ENCODE data around the gene RPL38. TPM values are rescaled to one million over a fixed set of nuclear protein-coding genes. Genes with fewer than 3 reads are reported as not detected.

The RPL38 gene
- total RNA-seq, 1 donor = 400 TPM

GRCh38 chr17:74206332-74206818 lies 2.9 kb downstream of the RPL38 start:
- no peak overlapping the region for H3K4me3 ChIP-seq (ENCODE audit: low read depth, low read length)
- no peak for DNase-seq (ENCODE audit: low read depth)
- TF ChIP-seq, protein P1, sequence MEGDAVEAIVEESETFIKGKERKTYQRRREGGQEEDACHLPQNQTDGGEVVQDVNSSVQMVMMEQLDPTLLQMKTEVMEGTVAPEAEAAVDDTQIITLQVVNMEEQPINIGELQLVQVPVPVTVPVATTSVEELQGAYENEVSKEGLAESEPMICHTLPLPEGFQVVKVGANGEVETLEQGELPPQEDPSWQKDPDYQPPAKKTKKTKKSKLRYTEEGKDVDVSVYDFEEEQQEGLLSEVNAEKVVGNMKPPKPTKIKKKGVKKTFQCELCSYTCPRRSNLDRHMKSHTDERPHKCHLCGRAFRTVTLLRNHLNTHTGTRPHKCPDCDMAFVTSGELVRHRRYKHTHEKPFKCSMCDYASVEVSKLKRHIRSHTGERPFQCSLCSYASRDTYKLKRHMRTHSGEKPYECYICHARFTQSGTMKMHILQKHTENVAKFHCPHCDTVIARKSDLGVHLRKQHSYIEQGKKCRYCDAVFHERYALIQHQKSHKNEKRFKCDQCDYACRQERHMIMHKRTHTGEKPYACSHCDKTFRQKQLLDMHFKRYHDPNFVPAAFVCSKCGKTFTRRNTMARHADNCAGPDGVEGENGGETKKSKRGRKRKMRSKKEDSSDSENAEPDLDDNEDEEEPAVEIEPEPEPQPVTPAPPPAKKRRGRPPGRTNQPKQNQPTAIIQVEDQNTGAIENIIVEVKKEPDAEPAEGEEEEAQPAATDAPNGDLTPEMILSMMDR (IDR thresholded peaks at IDR 0.05; ENCODE audit: insufficient read depth, low read length) = no peak

DNA sequence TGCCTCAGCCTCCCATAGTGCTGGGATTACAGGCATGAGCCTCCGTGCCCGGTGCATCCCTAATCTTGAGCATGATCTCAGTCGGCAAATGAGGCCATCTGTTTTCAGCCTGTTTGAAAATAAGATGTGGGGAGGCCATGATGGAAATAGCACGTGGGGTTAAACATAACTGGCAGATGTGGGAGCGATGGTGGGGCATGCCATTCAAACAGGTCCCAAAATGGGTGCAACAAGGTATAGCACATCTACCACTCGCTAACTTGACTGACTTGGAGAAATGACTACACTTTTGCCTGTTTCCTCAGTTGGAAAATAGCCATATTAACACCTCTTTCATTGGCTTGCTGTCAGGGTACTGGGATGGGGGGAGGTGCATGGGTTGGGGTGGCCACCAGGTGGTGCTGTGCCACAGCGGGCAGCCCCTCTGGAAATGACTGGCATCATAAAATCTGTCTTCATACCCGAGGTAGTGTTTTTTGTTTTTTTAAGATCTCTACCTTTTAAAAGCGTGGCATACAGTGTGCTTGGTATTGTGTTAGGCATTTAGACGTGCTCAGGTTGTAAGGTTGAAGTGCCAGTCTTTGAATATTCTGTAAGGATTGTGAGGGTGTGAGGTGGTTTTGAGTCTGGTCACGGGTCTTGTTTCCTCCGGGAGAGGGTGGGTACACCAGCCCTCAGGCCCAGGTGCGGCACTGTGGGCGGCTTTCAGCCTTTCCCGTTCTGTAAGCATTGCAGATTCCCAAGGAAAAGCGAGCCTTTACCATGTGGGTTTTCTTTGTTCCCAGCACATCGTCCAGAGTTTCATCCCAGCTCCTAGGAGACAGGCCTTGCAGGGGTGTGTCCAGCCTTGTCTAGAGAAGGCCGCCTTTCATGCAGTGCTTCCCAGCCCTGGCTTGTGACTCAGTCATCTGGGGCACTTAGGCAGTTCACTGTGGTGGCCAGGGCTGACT lies 7.0 kb downstream of the RPL38 start:
- DNase-seq (ENCODE audit: low read depth) = peak; percentile 65
- peak overlapping the region; percentile 10 for H3K4me3 ChIP-seq (ENCODE audit: low read depth, low read length)

GRCh38 chr17:74211141-74211911 lies 7.8 kb downstream of the RPL38 start:
- peak overlapping the region; percentile 76 for H3K4me3 ChIP-seq (ENCODE audit: low read depth, low read length)
- TF ChIP-seq, protein P1 (IDR thresholded peaks at IDR 0.05; ENCODE audit: insufficient read depth, low read length) = no peak
- peak; percentile 25 for DNase-seq (ENCODE audit: low read depth)

More for the DNA sequence above, 7.0 kb downstream of the RPL38 start:
- TF ChIP-seq, protein P1 (IDR thresholded peaks at IDR 0.05; ENCODE audit: insufficient read depth, low read length) = peak; percentile 99

GRCh38 chr17:74211912-74212208 lies 8.4 kb downstream of the RPL38 start:
- TF ChIP-seq, protein P1 (IDR thresholded peaks at IDR 0.05; ENCODE audit: insufficient read depth, low read length) = no peak
- peak overlapping the region; percentile 76 for H3K4me3 ChIP-seq (ENCODE audit: low read depth, low read length)
- no peak for DNase-seq (ENCODE audit: low read depth)

DNA sequence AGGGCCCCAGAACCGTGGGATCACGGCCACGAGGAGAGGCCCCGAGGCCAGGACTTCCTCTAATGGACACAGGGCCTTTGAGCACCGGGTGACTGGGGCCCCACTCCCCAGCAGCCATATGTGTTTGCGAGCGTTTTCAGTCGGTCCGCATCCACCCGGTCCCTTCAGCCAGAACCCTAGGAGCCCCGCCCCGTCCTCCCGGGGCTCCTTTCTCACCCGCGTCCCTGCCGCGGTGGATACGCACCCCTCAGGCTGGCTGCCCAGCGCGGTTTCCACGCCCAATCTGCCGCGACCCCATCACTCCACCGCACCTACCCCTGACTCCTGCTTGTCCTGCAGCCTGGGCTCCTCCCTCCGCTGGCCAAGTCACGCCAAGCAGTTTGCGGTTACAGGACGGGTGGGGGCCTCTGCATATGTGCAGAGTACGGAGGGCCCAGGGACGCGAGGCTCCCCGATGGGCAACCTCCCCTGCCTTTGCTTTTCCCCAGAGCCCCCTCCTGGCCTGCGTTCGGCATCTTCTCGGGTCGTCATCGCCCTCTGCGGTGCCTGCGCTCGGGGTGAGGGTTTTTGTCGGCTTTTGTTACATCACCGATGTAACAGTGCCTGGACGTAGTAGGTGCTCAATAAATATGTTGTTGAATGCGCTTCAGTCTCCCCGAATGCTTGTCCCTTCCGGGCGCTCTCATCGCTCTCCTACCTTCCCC lies 8.9 kb downstream of the RPL38 start:
- TF ChIP-seq, protein P1 (IDR thresholded peaks at IDR 0.05; ENCODE audit: insufficient read depth, low read length) = no peak
- peak overlapping the region; percentile 76 for H3K4me3 ChIP-seq (ENCODE audit: low read depth, low read length)
- DNase-seq (ENCODE audit: low read depth) = peak; percentile 24
